GM12875 (cell line): ENCODE data around the gene KRTAP4-12.

Experiments
- H3K4me3 ChIP-seq: one replicate; pipeline ENCODE4 v1.5.1; 2011; ENCODE audit warnings: low read depth, low read length, control low read depth
- TF ChIP-seq, protein P1 (sequence below): IDR thresholded peaks from 2 replicates; pipeline ENCODE4 v1.5.1; 2011; ENCODE audit warnings: low read depth, mild to moderate bottlenecking, control low read depth, inconsistent platforms, low read length, moderate library complexity, borderline replicate concordance; ENCODE audit not compliant: insufficient read depth

Gene KRTAP4-12

GRCh38 chr17:41082626-41083025 lies 41.4 kb downstream of the KRTAP4-12 start:
- TF ChIP-seq, protein P1, sequence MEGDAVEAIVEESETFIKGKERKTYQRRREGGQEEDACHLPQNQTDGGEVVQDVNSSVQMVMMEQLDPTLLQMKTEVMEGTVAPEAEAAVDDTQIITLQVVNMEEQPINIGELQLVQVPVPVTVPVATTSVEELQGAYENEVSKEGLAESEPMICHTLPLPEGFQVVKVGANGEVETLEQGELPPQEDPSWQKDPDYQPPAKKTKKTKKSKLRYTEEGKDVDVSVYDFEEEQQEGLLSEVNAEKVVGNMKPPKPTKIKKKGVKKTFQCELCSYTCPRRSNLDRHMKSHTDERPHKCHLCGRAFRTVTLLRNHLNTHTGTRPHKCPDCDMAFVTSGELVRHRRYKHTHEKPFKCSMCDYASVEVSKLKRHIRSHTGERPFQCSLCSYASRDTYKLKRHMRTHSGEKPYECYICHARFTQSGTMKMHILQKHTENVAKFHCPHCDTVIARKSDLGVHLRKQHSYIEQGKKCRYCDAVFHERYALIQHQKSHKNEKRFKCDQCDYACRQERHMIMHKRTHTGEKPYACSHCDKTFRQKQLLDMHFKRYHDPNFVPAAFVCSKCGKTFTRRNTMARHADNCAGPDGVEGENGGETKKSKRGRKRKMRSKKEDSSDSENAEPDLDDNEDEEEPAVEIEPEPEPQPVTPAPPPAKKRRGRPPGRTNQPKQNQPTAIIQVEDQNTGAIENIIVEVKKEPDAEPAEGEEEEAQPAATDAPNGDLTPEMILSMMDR = no peak
- H3K4me3 ChIP-seq = no peak overlapping the region

DNA sequence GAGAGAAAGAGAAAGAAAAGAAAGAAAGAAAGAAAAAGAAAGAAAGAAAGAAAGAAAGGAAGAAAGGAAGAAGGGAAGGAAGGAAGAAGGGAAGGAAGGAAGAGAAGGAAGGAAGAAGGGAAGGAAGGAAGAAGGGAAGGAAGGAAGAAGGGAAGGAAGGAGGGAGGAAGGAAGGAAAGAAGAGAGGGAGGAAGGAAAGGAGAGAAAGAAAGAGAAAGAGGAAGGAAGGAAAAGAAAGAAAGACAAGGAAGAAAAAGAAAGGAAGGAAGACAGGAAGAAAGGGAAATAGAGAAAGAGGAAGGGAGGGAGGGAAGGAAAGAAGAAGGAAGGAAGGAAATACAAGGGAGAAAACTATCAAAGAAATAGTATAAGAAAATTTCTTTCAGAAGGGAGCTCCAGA lies 47.2 kb downstream of the KRTAP4-12 start:
- TF ChIP-seq, protein P1 = no peak
- H3K4me3 ChIP-seq = no peak overlapping the region

- H3K4me3 ChIP-seq = no peak overlapping the region
- TF ChIP-seq, protein P1 = no peak
Measured at GRCh38 chr17:41073676-41074075, 50.3 kb downstream of the KRTAP4-12 start.
